GM12878 (cell line): Measurements from ENCODE around the gene GGT1. TPM values are rescaled to one million over a fixed set of nuclear protein-coding genes. Genes with fewer than 3 reads are reported as not detected.

Source experiments
- ATAC-seq: fragments of 200-7000 bp; cut with Tn5 transposase; 3 replicates; pipeline ENCODE4 v1.9.1; 2020; ENCODE audit warnings: mild to moderate bottlenecking, moderate library complexity
- BruUV-seq: library from RNA; stranded (reverse); fragments of 400-500 nt; replicated peaks from 2 replicates; lab custom pipeline; 2021; lab: Mats Ljungman, UMichigan
- CTCF ChIA-PET: fragments of 300-600 bp; sonication (Branson Sonifier 250); formaldehyde crosslinking; extraction: SDS; loops from one replicate; lab custom pipeline; 2021; ENCODE audit warnings: inconsistent platforms; lab: Yijun Ruan, JAX
- POLR2A ChIA-PET: fragments of 350-600 bp; formaldehyde crosslinking; extraction: SDS; loops from one replicate; lab custom pipeline; 2021; ENCODE audit warnings: inconsistent platforms; lab: Charles Lee
- RAD21 ChIA-PET: fragments of 300-600 bp; sonication (Branson Sonifier 250); formaldehyde crosslinking; loops from one replicate; lab custom pipeline; 2023; ENCODE audit warnings: antibody characterized with exemption; ENCODE audit not compliant: unreplicated experiment; lab: Charles Lee
- SMC1A ChIA-PET: fragments of 300-600 bp; sonication (Branson Sonifier 250); formaldehyde crosslinking; loops from one replicate; lab custom pipeline; 2023; ENCODE audit not compliant: unreplicated experiment, uncharacterized antibody; lab: Charles Lee
- DNase-seq: peaks from one replicate; pipeline ENCODE4 v3.0.0-alpha.2; 2011; ENCODE audit warnings: low read depth, low spot score
- FAIRE-seq: peaks from 3 replicates; lab custom pipeline; 2011; peaks lifted over from hg19 to GRCh38; lab: Jason Lieb, UNC
- H2AFZ ChIP-seq: 2 replicates; pipeline ENCODE4 v1.6.0; 2011; ENCODE audit warnings: low read depth, low read length, control low read depth; ENCODE audit not compliant: control insufficient read depth
- H3K27ac ChIP-seq: 2 replicates; pipeline ENCODE4 v1.5.1; 2011; ENCODE audit warnings: control low read depth; ENCODE audit not compliant: control insufficient read depth, insufficient read depth
- H3K27me3 ChIP-seq, 2 experiments: replicated peaks in 1 of 2; 2 replicates each; pipeline versions ENCODE4 v1.6.0 to v1.6.1; 2011; ENCODE audit warnings: low read length in 1 of 2; ENCODE audit not compliant: control insufficient read depth in 2 of 2, insufficient read depth in 2 of 2
- H3K36me3 ChIP-seq, 2 experiments: 2 replicates each; pipeline ENCODE4 v1.5.1; 2011; ENCODE audit warnings: low read length in 1 of 2; ENCODE audit not compliant: control insufficient read depth in 2 of 2, insufficient read depth in 2 of 2
- H3K4me1 ChIP-seq: 2 replicates; pipeline ENCODE4 v1.6.1; 2011; ENCODE audit warnings: mild to moderate bottlenecking, low read length, moderate library complexity, mixed read lengths; ENCODE audit not compliant: control insufficient read depth, insufficient read depth
- H3K4me2 ChIP-seq: 2 replicates; pipeline ENCODE4 v1.6.0; 2011; ENCODE audit warnings: control low read depth; ENCODE audit not compliant: control insufficient read depth, insufficient read depth
- H3K4me3 ChIP-seq: fragments of 200-600 bp; sonication (generic); 2 replicates; pipeline ENCODE4 v1.5.1; 2016
- H3K79me2 ChIP-seq: 2 replicates; pipeline ENCODE4 v1.6.0; 2011; ENCODE audit warnings: low read length; ENCODE audit not compliant: control insufficient read depth, insufficient read depth
- H3K9ac ChIP-seq: 2 replicates; pipeline ENCODE4 v1.8.0; 2011; ENCODE audit warnings: low read length, control low read depth, mixed read lengths; ENCODE audit not compliant: control insufficient read depth, insufficient read depth
- H3K9me3 ChIP-seq: replicated peaks from 3 replicates; pipeline ENCODE4 v1.5.1; 2011; ENCODE audit warnings: mild to moderate bottlenecking, low read length; ENCODE audit not compliant: control insufficient read depth, insufficient read depth
- H4K20me1 ChIP-seq: 2 replicates; pipeline ENCODE4 v1.6.0; 2011; ENCODE audit not compliant: control insufficient read depth, insufficient read depth
- CREM ChIP-seq: IDR thresholded peaks from 2 replicates; pipeline ENCODE4 v1.6.1; 2014; ENCODE audit warnings: antibody characterized with exemption, low read depth
- HCFC1 ChIP-seq: fragments of 150-350 bp; IDR thresholded peaks from 2 replicates; pipeline ENCODE4 v1.6.1; 2014; ENCODE audit warnings: low read length
- IKZF1 ChIP-seq: fragments of 450-650 bp; conservative IDR thresholded peaks from 2 replicates; pipeline ENCODE4 v1.6.1; 2017; ENCODE audit warnings: antibody characterized with exemption, mild to moderate bottlenecking
- IKZF2 ChIP-seq, 2 experiments: fragments of 450-650 bp; IDR thresholded peaks; 2 replicates each; pipeline ENCODE4 v1.6.1; 2017; ENCODE audit warnings: mild to moderate bottlenecking in 2 of 2, moderate library complexity in 2 of 2
- NBN ChIP-seq: fragments of 450-650 bp; IDR thresholded peaks from 2 replicates; pipeline ENCODE4 v1.6.1; 2016
- NFXL1 ChIP-seq: fragments of 450-650 bp; IDR thresholded peaks from 2 replicates; pipeline ENCODE4 v1.6.1; 2017; ENCODE audit warnings: antibody characterized with exemption, mild to moderate bottlenecking, borderline replicate concordance
- RAD21 ChIP-seq: IDR thresholded peaks from 2 replicates; pipeline ENCODE4 v1.6.1; 2011; ENCODE audit warnings: mild to moderate bottlenecking, low read depth, low read length, moderate library complexity; ENCODE audit not compliant: insufficient read depth
- RCOR1 ChIP-seq: conservative IDR thresholded peaks from 2 replicates; pipeline ENCODE4 v1.6.1; 2012; ENCODE audit warnings: low read depth, low read length, improper control_type of control experiment
- RFX5 ChIP-seq: IDR thresholded peaks from 2 replicates; pipeline ENCODE4 v1.6.1; 2011; ENCODE audit warnings: low read depth, low read length, improper control_type of control experiment
- STAT3 ChIP-seq: IDR thresholded peaks from 2 replicates; pipeline ENCODE4 v1.6.1; 2011; ENCODE audit warnings: low read depth, low read length, improper control_type of control experiment
- ZBED1 ChIP-seq: IDR thresholded peaks from 2 replicates; pipeline ENCODE4 v1.6.1; 2016; ENCODE audit warnings: borderline replicate concordance
- ZZZ3 ChIP-seq: IDR thresholded peaks from 2 replicates; pipeline ENCODE4 v1.6.1; 2011; ENCODE audit warnings: low read depth; ENCODE audit not compliant: control insufficient read depth, insufficient read length
- WGBS: methylation state at CpG from one replicate; pipeline ENCODE4 v1.1.6; 2016; ENCODE audit warnings: low lambda C conversion rate; ENCODE audit not compliant: insufficient replicate concordance, insufficient coverage; ENCODE audit errors: missing lambda C conversion rate; 5-methylcytosine and 5-hydroxymethylcytosine counted together
- in situ Hi-C: fragments of 300-500 bp; cut with MboI; formaldehyde crosslinking; loops from 9 replicates; pipeline ENCODE4 v1.14.3; 2018; ENCODE audit warnings: mixed read lengths
- intact Hi-C: fragments of 100-400 bp; cut with micrococcal nuclease; formaldehyde crosslinking; loops from one replicate; pipeline ENCODE4 v1.14.2; 2022; ENCODE audit not compliant: unreplicated experiment
- polyA plus RNA-seq, 11 experiments: library from polyadenylated mRNA; depleted of rRNA in 4 of 11; unstranded in 6 of 11; stranded (reverse) in 5 of 11; fragments of >200 nt; fragmentation: Nextera tagmentation in 4 of 11; fragmentation: Illumina TruSeq in 1 of 11; extraction: Ambion mirVana in 4 of 11; extraction: Trizol in 1 of 11; gene quantifications; 1 replicate in 1 of 11; 2 replicates in 10 of 11; pipeline versions ENCODE4 v1.2.1 to v1.2.3, GENCODE V29; 2011 to 2016; ENCODE audit warnings: inconsistent platforms in 2 of 11, missing spikeins in 2 of 11, low read depth in 1 of 11
- total RNA-seq, 4 experiments: library from RNA; depleted of rRNA in 3 of 4; stranded (reverse); fragments of >200 nt in 3 of 4; fragmentation: Illumina TruSeq in 1 of 4; extraction: Trizol in 1 of 4; gene quantifications; 2 replicates each; pipeline versions ENCODE4 v1.2.1 to v1.2.3, GENCODE V29; 2013 to 2021
- TF ChIP-seq, protein P1 (sequence below): fragments of 450-650 bp; conservative IDR thresholded peaks from 2 replicates; pipeline ENCODE4 v1.6.1; 2017; ENCODE audit warnings: mild to moderate bottlenecking, moderate library complexity
- TF ChIP-seq, protein P2 (sequence below): IDR thresholded peaks from 2 replicates; pipeline ENCODE4 v1.6.1; 2011; ENCODE audit warnings: low read depth, mild to moderate bottlenecking, low read length, moderate library complexity, borderline replicate concordance; ENCODE audit errors: extremely low read depth
- TF ChIP-seq, protein P3 (sequence below): IDR thresholded peaks from 2 replicates; pipeline ENCODE4 v1.6.1; 2012; ENCODE audit warnings: mild to moderate bottlenecking, low read depth, low read length

Gene GGT1
- total and polyA plus RNA-seq, 10 of the 15 experiments (the other 5 are each of a cell fraction or from before 2014, with no cell fraction given), result 0.47 to 26.6 (median 9.1) TPM

- TF ChIP-seq RFX5, result no peak
- TF ChIP-seq STAT3, result no peak
- TF ChIP-seq IKZF1, result no peak
- no peak for TF ChIP-seq ZZZ3
- no peak for TF ChIP-seq ZBED1
- TF ChIP-seq, protein P1, sequence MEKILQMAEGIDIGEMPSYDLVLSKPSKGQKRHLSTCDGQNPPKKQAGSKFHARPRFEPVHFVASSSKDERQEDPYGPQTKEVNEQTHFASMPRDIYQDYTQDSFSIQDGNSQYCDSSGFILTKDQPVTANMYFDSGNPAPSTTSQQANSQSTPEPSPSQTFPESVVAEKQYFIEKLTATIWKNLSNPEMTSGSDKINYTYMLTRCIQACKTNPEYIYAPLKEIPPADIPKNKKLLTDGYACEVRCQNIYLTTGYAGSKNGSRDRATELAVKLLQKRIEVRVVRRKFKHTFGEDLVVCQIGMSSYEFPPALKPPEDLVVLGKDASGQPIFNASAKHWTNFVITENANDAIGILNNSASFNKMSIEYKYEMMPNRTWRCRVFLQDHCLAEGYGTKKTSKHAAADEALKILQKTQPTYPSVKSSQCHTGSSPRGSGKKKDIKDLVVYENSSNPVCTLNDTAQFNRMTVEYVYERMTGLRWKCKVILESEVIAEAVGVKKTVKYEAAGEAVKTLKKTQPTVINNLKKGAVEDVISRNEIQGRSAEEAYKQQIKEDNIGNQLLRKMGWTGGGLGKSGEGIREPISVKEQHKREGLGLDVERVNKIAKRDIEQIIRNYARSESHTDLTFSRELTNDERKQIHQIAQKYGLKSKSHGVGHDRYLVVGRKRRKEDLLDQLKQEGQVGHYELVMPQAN, result no peak
Measured at GRCh38 chr22:24588381-24588756, 14.6 kb upstream of the GGT1 start (continued).

GRCh38 chr22:24588757-24589481 is 14.1 kb upstream of the GGT1 start:
- no peak for ATAC-seq
- H2AFZ ChIP-seq, result no peak overlapping the region
- no peak overlapping the region for H3K4me2 ChIP-seq
- no peak for FAIRE-seq
- 74% methylated on average over 21 of the region's 21 CpGs for WGBS
- no peaks in the 10 kb centered on the region for H3K9me3 ChIP-seq
- intact Hi-C loops, result no loop called here
- no peaks in the 10 kb centered on the region for H3K27me3 ChIP-seq
- RAD21 ChIA-PET, result no interaction called here
- TF ChIP-seq NBN, result no peak
- no peak for TF ChIP-seq HCFC1
- TF ChIP-seq, protein P2, sequence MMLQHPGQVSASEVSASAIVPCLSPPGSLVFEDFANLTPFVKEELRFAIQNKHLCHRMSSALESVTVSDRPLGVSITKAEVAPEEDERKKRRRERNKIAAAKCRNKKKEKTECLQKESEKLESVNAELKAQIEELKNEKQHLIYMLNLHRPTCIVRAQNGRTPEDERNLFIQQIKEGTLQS, result no peak
- TF ChIP-seq NFXL1, result no peak
- no peak for TF ChIP-seq IKZF2 (IDR thresholded peaks at IDR 0.05)
- TF ChIP-seq CREM, result no peak
- TF ChIP-seq RCOR1, result no peak
- TF ChIP-seq, protein P3, sequence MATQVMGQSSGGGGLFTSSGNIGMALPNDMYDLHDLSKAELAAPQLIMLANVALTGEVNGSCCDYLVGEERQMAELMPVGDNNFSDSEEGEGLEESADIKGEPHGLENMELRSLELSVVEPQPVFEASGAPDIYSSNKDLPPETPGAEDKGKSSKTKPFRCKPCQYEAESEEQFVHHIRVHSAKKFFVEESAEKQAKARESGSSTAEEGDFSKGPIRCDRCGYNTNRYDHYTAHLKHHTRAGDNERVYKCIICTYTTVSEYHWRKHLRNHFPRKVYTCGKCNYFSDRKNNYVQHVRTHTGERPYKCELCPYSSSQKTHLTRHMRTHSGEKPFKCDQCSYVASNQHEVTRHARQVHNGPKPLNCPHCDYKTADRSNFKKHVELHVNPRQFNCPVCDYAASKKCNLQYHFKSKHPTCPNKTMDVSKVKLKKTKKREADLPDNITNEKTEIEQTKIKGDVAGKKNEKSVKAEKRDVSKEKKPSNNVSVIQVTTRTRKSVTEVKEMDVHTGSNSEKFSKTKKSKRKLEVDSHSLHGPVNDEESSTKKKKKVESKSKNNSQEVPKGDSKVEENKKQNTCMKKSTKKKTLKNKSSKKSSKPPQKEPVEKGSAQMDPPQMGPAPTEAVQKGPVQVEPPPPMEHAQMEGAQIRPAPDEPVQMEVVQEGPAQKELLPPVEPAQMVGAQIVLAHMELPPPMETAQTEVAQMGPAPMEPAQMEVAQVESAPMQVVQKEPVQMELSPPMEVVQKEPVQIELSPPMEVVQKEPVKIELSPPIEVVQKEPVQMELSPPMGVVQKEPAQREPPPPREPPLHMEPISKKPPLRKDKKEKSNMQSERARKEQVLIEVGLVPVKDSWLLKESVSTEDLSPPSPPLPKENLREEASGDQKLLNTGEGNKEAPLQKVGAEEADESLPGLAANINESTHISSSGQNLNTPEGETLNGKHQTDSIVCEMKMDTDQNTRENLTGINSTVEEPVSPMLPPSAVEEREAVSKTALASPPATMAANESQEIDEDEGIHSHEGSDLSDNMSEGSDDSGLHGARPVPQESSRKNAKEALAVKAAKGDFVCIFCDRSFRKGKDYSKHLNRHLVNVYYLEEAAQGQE, result no peak
- no peak for TF ChIP-seq RAD21
- no peaks in the 10 kb centered on the region for H3K79me2 ChIP-seq
- H3K4me3 ChIP-seq, result no peak overlapping the region
- H4K20me1 ChIP-seq, result no peaks in the 10 kb centered on the region
- in situ Hi-C loops, result no loop called here
- no TSS peak for BruUV-seq
- H3K4me1 ChIP-seq, result no peaks in the 10 kb centered on the region
- H3K9ac ChIP-seq, result no peak overlapping the region
- no peaks in the 10 kb centered on the region for H3K36me3 ChIP-seq
- no peak overlapping the region for H3K27ac ChIP-seq
- SMC1A ChIA-PET, result no interaction called here
- POLR2A ChIA-PET, result no interaction called here
- DNase-seq, result no peak
- CTCF ChIA-PET, result no interaction called here
